Measurements from ENCODE around the gene CDK8.

The CDK8 gene

GRCh38 chr13:26335158-26335557 is 81.2 kb downstream of the CDK8 start:
- H3K9me3 ChIP-seq (ENCODE audit: insufficient read depth, low read length), result no peaks in the 10 kb centered on the region
- peaks cover 27% of the 10 kb centered on the region for H3K79me2 ChIP-seq (ENCODE audit: low read length)
- H3K4me3 ChIP-seq (ENCODE audit: low read length), result no peak overlapping the region
- no peaks in the 10 kb centered on the region for H3K27me3 ChIP-seq (ENCODE audit: low read depth, low read length)
- H3K9ac ChIP-seq (ENCODE audit: low read length), result no peak overlapping the region
- H3K4me2 ChIP-seq (ENCODE audit: low read length), result no peak overlapping the region
- no peaks in the 10 kb centered on the region for H4K20me1 ChIP-seq (ENCODE audit: insufficient read depth, low read length)
- no peak overlapping the region for H2AFZ ChIP-seq (ENCODE audit: low read depth, low read length)
- H3K36me3 ChIP-seq (replicated peaks; ENCODE audit: low read depth, low read length), result no peaks in the 10 kb centered on the region
- H3K27ac ChIP-seq (ENCODE audit: low read length), result no peak overlapping the region
- H3K4me1 ChIP-seq (ENCODE audit: low read length), result no peaks in the 10 kb centered on the region
- TF ChIP-seq CTCF (IDR thresholded peaks at IDR 0.05; ENCODE audit: low read depth, low read length), result no peak
- TF ChIP-seq EZH2phosphoT487 (IDR thresholded peaks at IDR 0.05; ENCODE audit: low read depth), result no peak

GRCh38 chr13:26340807-26341206 is 86.9 kb downstream of the CDK8 start:
- no peaks in the 10 kb centered on the region for H4K20me1 ChIP-seq (ENCODE audit: insufficient read depth, low read length)
- H3K79me2 ChIP-seq (ENCODE audit: low read length), result no peaks in the 10 kb centered on the region; the same call in 1 of the 2 replicates
- H3K9ac ChIP-seq (ENCODE audit: low read length), result no peak overlapping the region
- H3K9me3 ChIP-seq (ENCODE audit: insufficient read depth, low read length), result no peaks in the 10 kb centered on the region
- no peaks in the 10 kb centered on the region for H3K27me3 ChIP-seq (ENCODE audit: low read depth, low read length)
- H2AFZ ChIP-seq (ENCODE audit: low read depth, low read length), result no peak overlapping the region
- no peaks in the 10 kb centered on the region for H3K36me3 ChIP-seq (replicated peaks; ENCODE audit: low read depth, low read length)
- no peak overlapping the region for H3K4me3 ChIP-seq (ENCODE audit: low read length)
- no peak overlapping the region for H3K27ac ChIP-seq (ENCODE audit: low read length)
- H3K4me1 ChIP-seq (ENCODE audit: low read length), result no peaks in the 10 kb centered on the region
- no peak overlapping the region for H3K4me2 ChIP-seq (ENCODE audit: low read length)
- TF ChIP-seq CTCF (IDR thresholded peaks at IDR 0.05; ENCODE audit: low read depth, low read length) (no peak), EZH2phosphoT487 (IDR thresholded peaks at IDR 0.05; ENCODE audit: low read depth) (no peak)

- H3K36me3 ChIP-seq (replicated peaks; ENCODE audit: low read depth, low read length), result no peaks in the 10 kb centered on the region
- no peak overlapping the region for H3K9ac ChIP-seq (ENCODE audit: low read length)
- H3K4me1 ChIP-seq (ENCODE audit: low read length), result no peaks in the 10 kb centered on the region
- no peaks in the 10 kb centered on the region for H3K27me3 ChIP-seq (ENCODE audit: low read depth, low read length)
- H3K9me3 ChIP-seq (ENCODE audit: insufficient read depth, low read length), result no peaks in the 10 kb centered on the region
- no peak overlapping the region for H2AFZ ChIP-seq (ENCODE audit: low read depth, low read length)
- H3K4me2 ChIP-seq (ENCODE audit: low read length), result no peak overlapping the region
- H3K27ac ChIP-seq (ENCODE audit: low read length), result no peak overlapping the region
- H4K20me1 ChIP-seq (ENCODE audit: insufficient read depth, low read length), result no peaks in the 10 kb centered on the region
- H3K79me2 ChIP-seq (ENCODE audit: low read length), result no peaks in the 10 kb centered on the region; the same call in 1 of the 2 replicates
- TF ChIP-seq EZH2phosphoT487 (IDR thresholded peaks at IDR 0.05; ENCODE audit: low read depth), result no peak
- no peak for TF ChIP-seq CTCF (IDR thresholded peaks at IDR 0.05; ENCODE audit: low read depth, low read length)
- no peak overlapping the region for H3K4me3 ChIP-seq (ENCODE audit: low read length)
Measured at GRCh38 chr13:26342898-26343297, 89.0 kb downstream of the CDK8 start.

- H2AFZ ChIP-seq (ENCODE audit: low read depth, low read length), result no peak overlapping the region
- no peaks in the 10 kb centered on the region for H3K27me3 ChIP-seq (ENCODE audit: low read depth, low read length)
- no peak overlapping the region for H3K9ac ChIP-seq (ENCODE audit: low read length)
- H3K4me2 ChIP-seq (ENCODE audit: low read length), result no peak overlapping the region
- no peaks in the 10 kb centered on the region for H3K36me3 ChIP-seq (replicated peaks; ENCODE audit: low read depth, low read length)
- no peak overlapping the region for H3K27ac ChIP-seq (ENCODE audit: low read length)
- no peaks in the 10 kb centered on the region; the same call in 1 of the 2 replicates for H3K79me2 ChIP-seq (ENCODE audit: low read length)
- no peaks in the 10 kb centered on the region for H4K20me1 ChIP-seq (ENCODE audit: insufficient read depth, low read length)
- no peaks in the 10 kb centered on the region for H3K9me3 ChIP-seq (ENCODE audit: insufficient read depth, low read length)
- no peak overlapping the region for H3K4me3 ChIP-seq (ENCODE audit: low read length)
- no peaks in the 10 kb centered on the region for H3K4me1 ChIP-seq (ENCODE audit: low read length)
- TF ChIP-seq EZH2phosphoT487 (IDR thresholded peaks at IDR 0.05; ENCODE audit: low read depth) (no peak), CTCF (IDR thresholded peaks at IDR 0.05; ENCODE audit: low read depth, low read length) (no peak)
Measured at GRCh38 chr13:26343816-26344215, 89.9 kb downstream of the CDK8 start.
